HG02970 (cell line): ENCODE data around the gene GDI1.

Source experiments
- ATAC-seq: cut with Tn5 transposase; IDR thresholded peaks from one replicate; pipeline ENCODE4 v1.9.1; 2021; ENCODE audit warnings: mild to moderate bottlenecking, moderate library complexity, moderate number of reproducible peaks; ENCODE audit not compliant: unreplicated experiment, low FRiP score

GDI1 gene

DNA sequence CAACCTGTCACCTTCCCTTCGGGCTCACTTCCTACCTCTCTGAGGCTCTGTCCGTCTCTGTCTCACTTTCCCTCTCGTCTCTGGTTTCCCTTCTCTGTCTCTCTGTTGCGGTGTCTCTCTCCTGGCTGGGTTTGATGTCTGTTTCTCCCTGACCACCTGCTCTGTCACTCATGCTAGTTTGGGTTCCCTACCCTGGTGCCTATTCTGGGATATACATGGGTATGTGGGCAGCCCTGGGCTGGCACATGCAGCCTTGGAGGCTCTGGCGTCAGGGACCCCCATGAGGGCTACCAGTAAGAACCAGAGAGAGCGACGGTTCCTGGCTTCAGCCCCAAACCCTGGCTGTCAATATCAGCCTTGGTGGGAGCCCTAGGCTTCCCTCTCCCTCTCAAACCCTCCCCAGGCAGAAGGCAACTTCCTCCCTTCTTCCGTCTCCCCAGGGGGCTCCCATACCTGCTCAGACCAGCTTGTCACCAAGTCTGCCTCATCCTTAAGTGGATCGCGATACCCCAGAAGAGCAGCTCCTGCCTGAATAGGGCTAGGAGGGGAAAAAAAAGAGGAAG lies 28.2 kb upstream of the GDI1 start:
- ATAC-seq: no peak

DNA sequence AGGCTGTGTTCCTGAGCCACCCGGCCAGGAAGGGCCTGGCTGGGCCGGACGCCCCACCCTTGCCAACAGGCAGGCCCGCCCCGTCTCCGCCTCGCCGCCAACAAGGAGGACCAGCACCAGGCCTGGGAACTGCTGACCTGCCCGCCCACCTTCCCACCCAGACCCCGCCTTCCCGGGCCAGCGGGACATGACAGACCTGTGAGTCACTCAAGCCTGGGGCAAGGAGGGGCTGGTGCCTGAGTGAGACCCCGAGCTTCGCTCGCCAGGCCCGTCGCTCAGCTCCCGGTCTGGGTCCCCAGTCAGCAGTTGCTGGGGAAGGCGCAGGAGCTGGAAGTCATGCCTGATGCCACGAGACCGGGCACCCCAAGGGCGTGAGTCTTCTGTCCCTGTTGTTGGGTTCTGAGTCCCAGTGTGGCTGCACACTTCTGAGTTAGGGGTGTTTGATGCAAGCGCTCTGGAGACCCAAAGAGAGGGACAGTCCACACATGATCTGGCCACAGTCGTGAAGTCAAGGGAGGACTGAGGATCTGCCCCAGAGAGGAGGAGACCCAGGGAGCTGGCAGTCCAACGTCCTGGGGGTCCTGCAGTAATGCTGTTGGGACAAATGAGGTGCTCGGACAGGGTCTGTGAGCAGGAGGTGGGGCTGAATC lies 27.6 kb upstream of the GDI1 start, which contains the start of gene DNASE1L1:
TSS of gene DNASE1L1 (minus strand) at position 33 of the 650 bp plus-strand sequence. CDS start 3,686 bp downstream, outside the sequence.
- ATAC-seq: no peak

- no peak for ATAC-seq
Measured at GRCh38 chrX:154411981-154412340, 25.0 kb upstream of the GDI1 start.

DNA sequence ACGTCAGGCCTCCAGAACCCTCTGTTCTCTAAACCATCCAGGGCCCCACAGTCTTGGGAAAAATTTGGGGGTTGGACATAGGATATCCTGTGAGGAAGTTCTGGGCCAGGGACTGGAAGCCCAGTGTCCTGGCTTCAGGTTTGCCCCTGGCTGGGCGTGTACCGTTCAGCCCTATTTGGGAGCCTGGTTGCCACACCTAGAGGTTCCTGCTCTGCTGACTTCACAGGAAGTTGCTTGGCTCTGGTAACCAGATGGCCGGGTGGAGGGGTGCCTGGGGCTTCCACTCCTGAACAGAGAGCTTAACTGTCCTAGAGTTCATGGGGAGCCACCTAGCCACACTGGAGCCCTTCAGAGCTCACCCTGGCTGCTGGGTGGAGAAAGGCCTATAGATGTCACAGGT lies 24.5 kb upstream of the GDI1 start:
- ATAC-seq: no peak

GRCh38 chrX:154413142-154413541 lies 23.8 kb upstream of the GDI1 start:
- ATAC-seq: no peak

- ATAC-seq: no peak
Measured at GRCh38 chrX:154417157-154417556, 19.8 kb upstream of the GDI1 start.

DNA sequence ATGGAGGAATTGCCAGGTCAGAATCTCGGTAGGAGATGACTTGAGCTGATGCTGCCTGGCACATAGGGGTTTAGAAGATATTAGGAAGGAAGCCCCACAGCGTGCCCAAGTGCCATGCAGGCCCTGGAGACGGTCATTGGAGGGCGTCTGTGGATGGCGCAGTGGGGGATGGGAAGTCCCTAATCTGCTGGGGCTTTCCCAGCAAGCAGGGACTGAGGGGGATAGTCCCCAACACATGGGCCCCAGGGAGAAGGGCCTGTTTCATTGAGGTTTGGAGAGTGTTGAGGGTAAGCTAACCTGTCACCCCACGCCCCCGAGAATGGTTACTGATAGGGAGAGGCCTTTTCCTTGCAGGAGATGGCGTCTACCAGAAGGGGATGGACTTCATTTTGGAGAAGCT lies 17.8 kb upstream of the GDI1 start:
- no peak for ATAC-seq

DNA sequence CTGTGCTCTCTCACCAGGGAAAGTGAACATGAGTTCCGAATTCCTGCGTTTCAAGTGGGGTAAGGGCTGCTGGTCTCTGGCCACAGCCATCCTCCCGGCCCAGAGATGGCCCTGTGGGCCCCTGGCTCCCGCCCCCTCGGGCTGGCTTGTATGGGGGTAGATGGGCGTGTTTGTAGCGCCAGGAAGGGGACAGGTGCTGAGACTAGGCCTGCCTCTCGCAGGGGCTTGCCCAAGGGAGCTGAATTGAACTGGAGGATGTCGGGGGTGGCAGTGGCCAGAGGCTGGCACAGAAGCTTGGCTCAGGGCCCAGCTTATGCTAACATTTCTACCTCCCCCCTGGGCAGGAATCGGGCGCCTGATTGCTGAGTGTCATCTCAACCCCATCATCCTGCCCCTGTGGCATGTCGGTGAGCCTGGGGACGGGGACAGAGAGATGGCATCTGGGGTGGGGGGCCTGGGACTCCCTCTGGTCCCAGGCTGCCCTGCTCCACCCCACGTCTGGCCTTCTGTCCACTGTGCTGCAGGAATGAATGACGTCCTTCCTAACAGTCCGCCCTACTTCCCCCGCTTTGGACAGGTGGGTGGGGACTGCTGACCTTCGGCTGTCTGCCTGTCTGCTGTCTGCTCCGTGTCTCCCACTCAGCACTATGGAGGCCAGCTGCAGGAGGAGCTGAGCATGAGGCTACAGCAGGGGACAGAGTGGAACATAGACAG lies 17.1 kb upstream of the GDI1 start:
- ATAC-seq: no peak

DNA sequence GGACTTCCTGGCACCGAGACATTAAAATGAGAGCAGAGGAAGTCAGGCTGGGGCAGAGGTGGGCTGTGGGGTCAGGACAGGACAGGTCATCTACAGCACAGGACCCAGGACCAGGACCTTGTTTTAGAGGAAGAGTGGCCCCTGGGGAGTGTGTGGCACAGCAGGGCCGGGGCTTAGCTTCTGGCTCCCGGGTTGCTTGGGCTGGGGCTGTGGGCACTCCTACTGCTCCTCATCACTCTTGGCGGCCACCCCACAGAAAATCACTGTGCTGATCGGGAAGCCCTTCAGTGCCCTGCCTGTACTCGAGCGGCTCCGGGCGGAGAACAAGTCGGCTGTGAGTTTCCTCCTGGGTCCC lies 16.6 kb upstream of the GDI1 start:
- ATAC-seq: no peak

- no peak for ATAC-seq
Measured at GRCh38 chrX:154426916-154427770, 9.8 kb upstream of the GDI1 start.

- ATAC-seq: peak; percentile 93
Measured at GRCh38 chrX:154428176-154429171, 8.5 kb upstream of the GDI1 start, which contains the start of gene ATP6AP1. Gene ATP6AP1 (plus strand): TSS chrX:154428677. CDS start chrX:154428693, 16 bp downstream.

GRCh38 chrX:154429711-154430110 lies 7.2 kb upstream of the GDI1 start:
- ATAC-seq: no peak

DNA sequence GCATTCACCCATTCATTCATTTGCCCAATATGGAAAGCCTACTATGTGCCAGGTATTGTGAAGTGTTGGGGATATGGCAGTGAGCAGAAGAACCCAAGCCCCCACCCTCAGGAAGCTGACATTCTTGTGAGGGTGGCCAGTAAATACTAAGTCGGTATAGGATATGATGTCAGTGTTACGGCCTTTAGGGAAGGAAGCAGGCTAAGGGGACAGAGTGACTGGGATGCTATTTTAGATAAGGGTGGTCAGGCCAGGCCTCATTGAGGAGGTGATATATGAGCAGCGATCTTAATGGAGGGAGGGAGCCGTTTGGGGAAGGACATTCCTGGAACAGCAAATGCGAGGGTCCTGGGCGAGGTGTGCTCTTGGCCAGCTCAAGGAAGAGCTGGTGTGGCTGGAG lies 6.5 kb upstream of the GDI1 start:
- ATAC-seq: no peak

GRCh38 chrX:154430916-154431315 lies 6.0 kb upstream of the GDI1 start:
- no peak for ATAC-seq

- no peak for ATAC-seq
Measured at GRCh38 chrX:154431341-154431740, 5.6 kb upstream of the GDI1 start.

- ATAC-seq: no peak
Measured at GRCh38 chrX:154432210-154432609, 4.7 kb upstream of the GDI1 start.

DNA sequence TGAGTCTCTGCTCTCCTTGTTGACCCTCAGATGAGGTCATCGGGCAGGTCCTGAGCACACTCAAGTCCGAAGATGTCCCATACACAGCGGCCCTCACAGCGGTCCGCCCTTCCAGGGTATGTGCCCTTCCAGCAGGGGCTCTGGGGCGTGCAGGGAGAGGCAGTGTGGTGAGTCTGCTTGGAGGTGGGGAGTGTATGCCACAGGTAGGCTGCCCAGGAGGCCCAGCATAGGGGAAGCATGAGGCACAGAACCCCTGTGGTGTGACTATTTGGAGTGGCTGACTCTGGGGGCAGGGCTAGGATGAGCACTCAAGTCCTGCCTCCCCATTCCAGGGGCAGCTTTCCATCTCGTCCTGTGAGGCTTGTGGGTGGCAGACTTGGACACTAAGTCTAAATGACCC lies 3.3 kb upstream of the GDI1 start:
- ATAC-seq: no peak

DNA sequence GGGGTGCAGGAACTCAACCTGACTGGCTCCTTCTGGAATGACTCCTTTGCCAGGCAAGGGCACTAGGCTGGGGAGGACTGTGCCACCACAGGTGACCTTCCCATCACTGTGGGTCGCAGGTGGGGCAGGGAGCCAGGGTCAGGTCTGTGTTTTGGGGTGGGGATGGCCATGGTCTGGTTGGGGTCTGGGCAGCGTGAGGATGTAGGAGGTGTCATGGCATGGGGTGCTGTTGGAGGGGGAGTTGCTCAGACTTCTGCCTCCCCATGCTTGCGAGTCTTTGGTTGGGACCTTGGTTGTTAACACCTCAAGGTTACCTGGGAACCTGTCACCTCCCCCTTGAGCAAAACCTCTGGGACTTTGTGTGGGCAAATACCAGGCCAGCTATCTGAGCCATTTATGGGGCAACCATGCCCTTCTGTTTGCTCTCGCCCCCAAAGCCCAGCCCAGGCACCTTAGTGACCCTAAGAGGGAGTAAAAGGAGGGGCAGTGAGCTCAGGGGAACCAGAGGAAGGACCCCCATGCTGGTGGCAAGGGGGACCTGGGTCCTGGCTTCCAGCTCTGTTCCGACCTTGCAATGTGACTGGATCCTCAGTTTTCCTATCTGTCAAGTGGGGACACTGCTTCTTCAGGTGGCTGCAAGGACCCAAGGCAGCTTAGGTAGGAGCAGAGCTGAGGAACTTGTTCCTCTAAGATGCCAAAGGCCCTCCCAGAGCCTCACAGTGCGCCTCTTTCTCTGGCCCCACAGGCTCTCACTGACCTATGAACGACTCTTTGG lies 2.4 kb upstream of the GDI1 start:
- no peak for ATAC-seq

DNA sequence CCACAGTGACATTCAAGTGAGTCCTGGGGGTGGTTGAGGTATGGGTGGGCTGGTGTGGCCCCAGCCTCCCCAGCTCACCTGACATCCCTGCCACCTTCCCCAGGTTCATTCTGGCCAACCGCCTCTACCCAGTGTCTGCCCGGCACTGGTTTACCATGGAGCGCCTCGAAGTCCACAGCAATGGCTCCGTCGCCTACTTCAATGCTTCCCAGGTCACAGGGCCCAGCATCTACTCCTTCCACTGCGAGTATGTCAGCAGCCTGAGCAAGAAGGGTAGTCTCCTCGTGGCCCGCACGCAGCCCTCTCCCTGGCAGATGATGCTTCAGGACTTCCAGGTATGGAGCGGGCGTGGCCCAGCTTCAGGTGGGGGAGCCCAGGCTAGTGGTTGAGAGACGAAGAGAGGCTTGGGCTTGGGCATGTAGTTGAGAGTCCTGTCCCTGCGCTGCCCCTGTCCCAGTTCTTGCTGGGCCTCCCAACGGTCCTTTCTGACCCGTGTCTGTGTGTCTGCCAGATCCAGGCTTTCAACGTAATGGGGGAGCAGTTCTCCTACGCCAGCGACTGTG lies 1.7 kb upstream of the GDI1 start:
- no peak for ATAC-seq
